Panc1 (cell line): ENCODE data around the gene DDIT3.

Experiments used
- POLR2AphosphoS5 ChIP-seq: IDR thresholded peaks from 2 replicates; pipeline ENCODE4 v1.6.1; 2012; ENCODE audit warnings: mild to moderate bottlenecking, low read depth, low read length, moderate library complexity
- TF ChIP-seq, protein P1 (sequence below), 2 experiments: IDR thresholded peaks; 2 replicates each; pipeline ENCODE4 v1.6.1; 2011 to 2012; ENCODE audit warnings: low read depth in 2 of 2, control low read depth in 1 of 2, low read length in 1 of 2, mild to moderate bottlenecking in 1 of 2, moderate library complexity in 1 of 2; ENCODE audit not compliant: insufficient read depth in 1 of 2
- TF ChIP-seq, protein P2 (sequence below): fragments of 450-650 bp; IDR thresholded peaks from 2 replicates; pipeline ENCODE4 v1.5.1; 2017; ENCODE audit warnings: mild to moderate bottlenecking

DNA sequence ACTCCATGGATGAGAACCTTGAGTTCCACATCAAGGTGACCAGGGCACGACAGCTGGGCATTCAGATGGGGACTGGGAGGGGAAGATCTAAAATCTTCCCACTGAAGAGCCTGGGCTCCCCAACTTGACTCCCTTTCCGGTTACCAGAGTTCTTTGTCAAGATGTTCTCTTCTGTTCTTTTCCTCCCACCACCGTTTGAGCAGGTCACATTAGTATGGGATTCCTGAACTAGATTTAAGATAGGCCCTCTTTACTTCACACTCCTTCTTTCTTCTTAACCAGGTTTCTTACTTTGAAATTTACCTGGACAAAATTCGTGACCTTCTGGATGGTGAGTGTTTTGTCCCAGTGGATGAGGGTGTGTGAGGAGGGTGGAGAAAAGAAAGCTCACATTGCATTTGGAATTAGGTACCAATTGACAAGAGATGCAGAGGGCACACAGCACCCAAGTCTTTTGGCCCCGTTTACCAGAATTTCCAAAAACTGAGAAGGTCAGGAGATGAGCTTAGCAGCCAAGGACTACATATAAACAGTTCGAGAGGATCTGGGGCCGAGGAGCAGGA, 43.9 kb upstream of the DDIT3 start:
- TF ChIP-seq, protein P1, sequence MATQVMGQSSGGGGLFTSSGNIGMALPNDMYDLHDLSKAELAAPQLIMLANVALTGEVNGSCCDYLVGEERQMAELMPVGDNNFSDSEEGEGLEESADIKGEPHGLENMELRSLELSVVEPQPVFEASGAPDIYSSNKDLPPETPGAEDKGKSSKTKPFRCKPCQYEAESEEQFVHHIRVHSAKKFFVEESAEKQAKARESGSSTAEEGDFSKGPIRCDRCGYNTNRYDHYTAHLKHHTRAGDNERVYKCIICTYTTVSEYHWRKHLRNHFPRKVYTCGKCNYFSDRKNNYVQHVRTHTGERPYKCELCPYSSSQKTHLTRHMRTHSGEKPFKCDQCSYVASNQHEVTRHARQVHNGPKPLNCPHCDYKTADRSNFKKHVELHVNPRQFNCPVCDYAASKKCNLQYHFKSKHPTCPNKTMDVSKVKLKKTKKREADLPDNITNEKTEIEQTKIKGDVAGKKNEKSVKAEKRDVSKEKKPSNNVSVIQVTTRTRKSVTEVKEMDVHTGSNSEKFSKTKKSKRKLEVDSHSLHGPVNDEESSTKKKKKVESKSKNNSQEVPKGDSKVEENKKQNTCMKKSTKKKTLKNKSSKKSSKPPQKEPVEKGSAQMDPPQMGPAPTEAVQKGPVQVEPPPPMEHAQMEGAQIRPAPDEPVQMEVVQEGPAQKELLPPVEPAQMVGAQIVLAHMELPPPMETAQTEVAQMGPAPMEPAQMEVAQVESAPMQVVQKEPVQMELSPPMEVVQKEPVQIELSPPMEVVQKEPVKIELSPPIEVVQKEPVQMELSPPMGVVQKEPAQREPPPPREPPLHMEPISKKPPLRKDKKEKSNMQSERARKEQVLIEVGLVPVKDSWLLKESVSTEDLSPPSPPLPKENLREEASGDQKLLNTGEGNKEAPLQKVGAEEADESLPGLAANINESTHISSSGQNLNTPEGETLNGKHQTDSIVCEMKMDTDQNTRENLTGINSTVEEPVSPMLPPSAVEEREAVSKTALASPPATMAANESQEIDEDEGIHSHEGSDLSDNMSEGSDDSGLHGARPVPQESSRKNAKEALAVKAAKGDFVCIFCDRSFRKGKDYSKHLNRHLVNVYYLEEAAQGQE (IDR thresholded peaks at IDR 0.05; ENCODE audit: insufficient read depth in 1 of 2, low read depth in 2 of 2, low read length in 1 of 2): no peak
- TF ChIP-seq, protein P2, sequence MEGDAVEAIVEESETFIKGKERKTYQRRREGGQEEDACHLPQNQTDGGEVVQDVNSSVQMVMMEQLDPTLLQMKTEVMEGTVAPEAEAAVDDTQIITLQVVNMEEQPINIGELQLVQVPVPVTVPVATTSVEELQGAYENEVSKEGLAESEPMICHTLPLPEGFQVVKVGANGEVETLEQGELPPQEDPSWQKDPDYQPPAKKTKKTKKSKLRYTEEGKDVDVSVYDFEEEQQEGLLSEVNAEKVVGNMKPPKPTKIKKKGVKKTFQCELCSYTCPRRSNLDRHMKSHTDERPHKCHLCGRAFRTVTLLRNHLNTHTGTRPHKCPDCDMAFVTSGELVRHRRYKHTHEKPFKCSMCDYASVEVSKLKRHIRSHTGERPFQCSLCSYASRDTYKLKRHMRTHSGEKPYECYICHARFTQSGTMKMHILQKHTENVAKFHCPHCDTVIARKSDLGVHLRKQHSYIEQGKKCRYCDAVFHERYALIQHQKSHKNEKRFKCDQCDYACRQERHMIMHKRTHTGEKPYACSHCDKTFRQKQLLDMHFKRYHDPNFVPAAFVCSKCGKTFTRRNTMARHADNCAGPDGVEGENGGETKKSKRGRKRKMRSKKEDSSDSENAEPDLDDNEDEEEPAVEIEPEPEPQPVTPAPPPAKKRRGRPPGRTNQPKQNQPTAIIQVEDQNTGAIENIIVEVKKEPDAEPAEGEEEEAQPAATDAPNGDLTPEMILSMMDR: no peak
- TF ChIP-seq POLR2AphosphoS5: no peak
